Measurements from ENCODE around the gene GRIN2C.

DNA sequence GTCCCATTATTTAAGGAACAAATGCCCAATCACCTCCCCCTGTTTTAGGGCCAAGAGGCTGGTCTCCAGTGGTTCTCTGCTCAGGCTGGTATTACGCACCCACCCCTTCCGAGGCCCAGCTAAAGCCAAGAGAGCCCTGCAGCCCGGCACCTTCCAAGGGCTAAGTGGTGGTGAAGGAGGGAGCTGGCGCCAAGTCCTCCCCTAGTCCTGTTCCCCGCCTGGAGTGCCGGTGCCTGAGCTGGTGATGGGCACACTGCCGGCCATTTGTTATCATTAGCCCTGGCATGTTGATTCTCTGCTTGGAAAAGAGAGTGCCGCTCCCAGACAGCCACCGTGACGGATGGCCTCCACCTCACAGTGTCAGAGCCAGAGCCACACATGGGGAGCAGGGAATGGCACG is 31.9 kb downstream of the GRIN2C start:
- TF ChIP-seq, protein P1, sequence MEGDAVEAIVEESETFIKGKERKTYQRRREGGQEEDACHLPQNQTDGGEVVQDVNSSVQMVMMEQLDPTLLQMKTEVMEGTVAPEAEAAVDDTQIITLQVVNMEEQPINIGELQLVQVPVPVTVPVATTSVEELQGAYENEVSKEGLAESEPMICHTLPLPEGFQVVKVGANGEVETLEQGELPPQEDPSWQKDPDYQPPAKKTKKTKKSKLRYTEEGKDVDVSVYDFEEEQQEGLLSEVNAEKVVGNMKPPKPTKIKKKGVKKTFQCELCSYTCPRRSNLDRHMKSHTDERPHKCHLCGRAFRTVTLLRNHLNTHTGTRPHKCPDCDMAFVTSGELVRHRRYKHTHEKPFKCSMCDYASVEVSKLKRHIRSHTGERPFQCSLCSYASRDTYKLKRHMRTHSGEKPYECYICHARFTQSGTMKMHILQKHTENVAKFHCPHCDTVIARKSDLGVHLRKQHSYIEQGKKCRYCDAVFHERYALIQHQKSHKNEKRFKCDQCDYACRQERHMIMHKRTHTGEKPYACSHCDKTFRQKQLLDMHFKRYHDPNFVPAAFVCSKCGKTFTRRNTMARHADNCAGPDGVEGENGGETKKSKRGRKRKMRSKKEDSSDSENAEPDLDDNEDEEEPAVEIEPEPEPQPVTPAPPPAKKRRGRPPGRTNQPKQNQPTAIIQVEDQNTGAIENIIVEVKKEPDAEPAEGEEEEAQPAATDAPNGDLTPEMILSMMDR (IDR thresholded peaks at IDR 0.05; ENCODE audit: low read length) = no peak
- no peak for TF ChIP-seq EZH2 (IDR thresholded peaks at IDR 0.05; ENCODE audit: borderline replicate concordance, low read length)

Measured in OCI-LY1 (cell line).